ENCODE data around the gene CDK5RAP2.

CDK5RAP2 gene

DNA sequence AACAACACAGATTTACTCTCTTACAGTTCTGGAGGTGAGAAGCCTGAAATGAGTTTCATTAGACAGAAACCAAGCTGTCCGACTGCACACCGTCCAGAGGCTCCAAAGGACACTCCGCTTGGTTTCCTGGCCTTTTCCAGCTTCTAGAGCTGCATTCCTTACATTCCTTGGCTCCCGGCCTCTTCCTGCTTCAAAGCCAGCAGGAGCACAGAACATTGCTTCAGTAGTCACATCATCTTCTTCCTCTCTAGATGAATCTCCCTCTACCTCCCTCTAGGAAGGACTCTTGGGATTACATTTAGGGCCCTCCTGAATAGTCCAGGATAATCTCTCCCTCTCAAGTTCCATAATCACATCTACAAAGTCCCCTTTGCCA lies 213.3 kb downstream of the CDK5RAP2 start:
- DNase-seq (ENCODE audit: low read depth in 1 of 2, low spot score in 1 of 2): no peak
- no peak for TF ChIP-seq GABPA (IDR thresholded peaks at IDR 0.05; ENCODE audit: low read depth)
- TF ChIP-seq, protein P1, sequence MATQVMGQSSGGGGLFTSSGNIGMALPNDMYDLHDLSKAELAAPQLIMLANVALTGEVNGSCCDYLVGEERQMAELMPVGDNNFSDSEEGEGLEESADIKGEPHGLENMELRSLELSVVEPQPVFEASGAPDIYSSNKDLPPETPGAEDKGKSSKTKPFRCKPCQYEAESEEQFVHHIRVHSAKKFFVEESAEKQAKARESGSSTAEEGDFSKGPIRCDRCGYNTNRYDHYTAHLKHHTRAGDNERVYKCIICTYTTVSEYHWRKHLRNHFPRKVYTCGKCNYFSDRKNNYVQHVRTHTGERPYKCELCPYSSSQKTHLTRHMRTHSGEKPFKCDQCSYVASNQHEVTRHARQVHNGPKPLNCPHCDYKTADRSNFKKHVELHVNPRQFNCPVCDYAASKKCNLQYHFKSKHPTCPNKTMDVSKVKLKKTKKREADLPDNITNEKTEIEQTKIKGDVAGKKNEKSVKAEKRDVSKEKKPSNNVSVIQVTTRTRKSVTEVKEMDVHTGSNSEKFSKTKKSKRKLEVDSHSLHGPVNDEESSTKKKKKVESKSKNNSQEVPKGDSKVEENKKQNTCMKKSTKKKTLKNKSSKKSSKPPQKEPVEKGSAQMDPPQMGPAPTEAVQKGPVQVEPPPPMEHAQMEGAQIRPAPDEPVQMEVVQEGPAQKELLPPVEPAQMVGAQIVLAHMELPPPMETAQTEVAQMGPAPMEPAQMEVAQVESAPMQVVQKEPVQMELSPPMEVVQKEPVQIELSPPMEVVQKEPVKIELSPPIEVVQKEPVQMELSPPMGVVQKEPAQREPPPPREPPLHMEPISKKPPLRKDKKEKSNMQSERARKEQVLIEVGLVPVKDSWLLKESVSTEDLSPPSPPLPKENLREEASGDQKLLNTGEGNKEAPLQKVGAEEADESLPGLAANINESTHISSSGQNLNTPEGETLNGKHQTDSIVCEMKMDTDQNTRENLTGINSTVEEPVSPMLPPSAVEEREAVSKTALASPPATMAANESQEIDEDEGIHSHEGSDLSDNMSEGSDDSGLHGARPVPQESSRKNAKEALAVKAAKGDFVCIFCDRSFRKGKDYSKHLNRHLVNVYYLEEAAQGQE (IDR thresholded peaks at IDR 0.05; ENCODE audit: insufficient replicate concordance, low read depth): no peak
- TF ChIP-seq SPI1 (IDR thresholded peaks at IDR 0.05; ENCODE audit: borderline replicate concordance, low read depth): no peak
- TF ChIP-seq CTCF (IDR thresholded peaks at IDR 0.05; ENCODE audit: insufficient read depth, low read length): no peak
- no peak for TF ChIP-seq POLR2AphosphoS5 (IDR thresholded peaks at IDR 0.05; ENCODE audit: low read depth)

GRCh38 chr9:120365386-120365785 lies 214.6 kb downstream of the CDK5RAP2 start:
- peak; percentile 31; the same call in 1 of the 2 replicates for TF ChIP-seq SPI1 (IDR thresholded peaks at IDR 0.05; ENCODE audit: borderline replicate concordance, low read depth)
- TF ChIP-seq, protein P1 (IDR thresholded peaks at IDR 0.05; ENCODE audit: insufficient replicate concordance, low read depth): no peak
- DNase-seq (ENCODE audit: low read depth in 1 of 2, low spot score in 1 of 2): peak in 1 of 2 experiments; percentile 57
- H3K27ac ChIP-seq (replicated peaks): no peak overlapping the region
- H3K4me3 ChIP-seq (replicated peaks; ENCODE audit: insufficient read depth, low read length): no peak overlapping the region
- H3K27me3 ChIP-seq (ENCODE audit: insufficient read depth, poor library complexity, severe bottlenecking): no peaks in the 10 kb centered on the region

More for the DNA sequence above, 213.3 kb downstream of the CDK5RAP2 start:
- Histone ChIP-seq H3K27me3 (ENCODE audit: insufficient read depth, poor library complexity, severe bottlenecking) (no peaks in the 10 kb centered on the region), H3K4me3 (replicated peaks; ENCODE audit: insufficient read depth, low read length) (no peak overlapping the region), H3K27ac (replicated peaks) (no peak overlapping the region)

GRCh38 chr9:120363697-120364096 lies 216.3 kb downstream of the CDK5RAP2 start:
- H3K27me3 ChIP-seq (ENCODE audit: insufficient read depth, poor library complexity, severe bottlenecking): no peaks in the 10 kb centered on the region
- no peak for DNase-seq (ENCODE audit: low read depth in 1 of 2, low spot score in 1 of 2)
- H3K27ac ChIP-seq (replicated peaks): no peak overlapping the region
- no peak overlapping the region for H3K4me3 ChIP-seq (replicated peaks; ENCODE audit: insufficient read depth, low read length)
- TF ChIP-seq CTCF (IDR thresholded peaks at IDR 0.05; ENCODE audit: insufficient read depth, low read length) (no peak), GABPA (IDR thresholded peaks at IDR 0.05; ENCODE audit: low read depth) (no peak), POLR2AphosphoS5 (IDR thresholded peaks at IDR 0.05; ENCODE audit: low read depth) (no peak), SPI1 (IDR thresholded peaks at IDR 0.05; ENCODE audit: borderline replicate concordance, low read depth) (no peak)
- TF ChIP-seq, protein P1 (IDR thresholded peaks at IDR 0.05; ENCODE audit: insufficient replicate concordance, low read depth): no peak
